Measurements from ENCODE around the gene PJVK.

The PJVK gene

DNA sequence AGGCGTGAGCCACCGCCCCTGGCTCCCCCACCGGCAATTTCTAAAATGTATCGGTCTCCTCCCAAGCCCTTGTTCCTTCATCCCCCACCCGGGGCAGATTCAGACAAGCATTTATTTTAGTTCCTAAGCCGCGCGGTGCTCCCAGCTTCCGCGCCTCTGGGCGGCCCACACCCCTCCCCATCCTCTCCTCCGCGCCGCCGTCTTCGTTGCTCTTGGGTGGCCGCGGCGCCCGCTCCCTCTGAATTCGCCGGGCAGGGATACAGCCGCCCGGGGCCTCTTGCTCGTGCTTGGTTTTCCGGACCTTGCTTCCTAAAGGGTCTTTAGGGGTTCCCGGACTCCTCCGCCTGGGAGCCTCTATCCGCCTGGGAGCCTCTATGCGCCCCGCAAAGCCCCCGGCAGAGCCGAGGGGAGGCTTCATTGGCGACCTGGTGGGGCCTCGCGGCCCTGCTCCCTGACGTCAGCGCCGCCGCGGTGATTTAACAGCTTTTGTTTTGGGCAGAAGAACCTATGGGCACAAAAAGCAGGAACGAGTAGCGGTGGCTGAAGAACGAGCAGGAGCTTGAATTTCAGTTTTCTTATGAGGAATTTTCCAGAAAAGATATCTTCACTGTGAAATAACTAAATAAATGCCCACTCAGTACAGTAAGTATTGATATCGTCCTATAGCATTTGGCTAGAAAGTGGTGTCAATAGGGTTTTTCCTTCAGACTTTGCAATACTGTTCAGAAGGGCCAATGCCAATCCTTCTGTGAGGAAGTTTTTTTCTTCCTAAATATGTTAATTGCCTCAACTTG lies 37.5 kb upstream of the PJVK start:
- no peaks in the 10 kb centered on the region for H3K79me2 ChIP-seq (ENCODE audit: low read length)
- no peaks in the 10 kb centered on the region for H4K20me1 ChIP-seq (ENCODE audit: insufficient read depth, low read length)
- no peaks in the 10 kb centered on the region for H3K27me3 ChIP-seq (replicated peaks; ENCODE audit: insufficient read depth, low read length)
- H2AFZ ChIP-seq (ENCODE audit: low read length), result peak overlapping the region; percentile 92
- DNase-seq, result peak; percentile 77
- H3F3A ChIP-seq (ENCODE audit: insufficient read depth, low read length), result peaks cover 7% of the 10 kb centered on the region; the same call in 1 of the 2 replicates
- peak overlapping the region; percentile 65 for H3K4me3 ChIP-seq (ENCODE audit: low read length)
- peak overlapping the region; percentile 48 for H3K4me2 ChIP-seq (ENCODE audit: low read depth, low read length)
- peak overlapping the region; percentile 80 for H3K27ac ChIP-seq (ENCODE audit: low read length)
- peaks cover 5% of the 10 kb centered on the region; the same call in 1 of the 2 replicates for H3K4me1 ChIP-seq (ENCODE audit: low read length)
- peak overlapping the region; percentile 88 for H3K9ac ChIP-seq (ENCODE audit: low read length)
- TF ChIP-seq EZH2 (optimal IDR thresholded peaks at IDR 0.05; ENCODE audit: low read depth, low read length), result no peak
- TF ChIP-seq, protein P1, sequence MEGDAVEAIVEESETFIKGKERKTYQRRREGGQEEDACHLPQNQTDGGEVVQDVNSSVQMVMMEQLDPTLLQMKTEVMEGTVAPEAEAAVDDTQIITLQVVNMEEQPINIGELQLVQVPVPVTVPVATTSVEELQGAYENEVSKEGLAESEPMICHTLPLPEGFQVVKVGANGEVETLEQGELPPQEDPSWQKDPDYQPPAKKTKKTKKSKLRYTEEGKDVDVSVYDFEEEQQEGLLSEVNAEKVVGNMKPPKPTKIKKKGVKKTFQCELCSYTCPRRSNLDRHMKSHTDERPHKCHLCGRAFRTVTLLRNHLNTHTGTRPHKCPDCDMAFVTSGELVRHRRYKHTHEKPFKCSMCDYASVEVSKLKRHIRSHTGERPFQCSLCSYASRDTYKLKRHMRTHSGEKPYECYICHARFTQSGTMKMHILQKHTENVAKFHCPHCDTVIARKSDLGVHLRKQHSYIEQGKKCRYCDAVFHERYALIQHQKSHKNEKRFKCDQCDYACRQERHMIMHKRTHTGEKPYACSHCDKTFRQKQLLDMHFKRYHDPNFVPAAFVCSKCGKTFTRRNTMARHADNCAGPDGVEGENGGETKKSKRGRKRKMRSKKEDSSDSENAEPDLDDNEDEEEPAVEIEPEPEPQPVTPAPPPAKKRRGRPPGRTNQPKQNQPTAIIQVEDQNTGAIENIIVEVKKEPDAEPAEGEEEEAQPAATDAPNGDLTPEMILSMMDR (IDR thresholded peaks at IDR 0.05; ENCODE audit: low read length), result no peak
- TF ChIP-seq EZH2phosphoT487 (IDR thresholded peaks at IDR 0.05; ENCODE audit: low read length), result no peak
- no peaks in the 10 kb centered on the region for H3K36me3 ChIP-seq (replicated peaks; ENCODE audit: insufficient read depth, low read length)
- H3K9me3 ChIP-seq (replicated peaks; ENCODE audit: insufficient read depth, low read length), result no peaks in the 10 kb centered on the region
- H3K9me2 ChIP-seq (replicated peaks; ENCODE audit: insufficient read depth, low read length), result no peaks in the 10 kb centered on the region

DNA sequence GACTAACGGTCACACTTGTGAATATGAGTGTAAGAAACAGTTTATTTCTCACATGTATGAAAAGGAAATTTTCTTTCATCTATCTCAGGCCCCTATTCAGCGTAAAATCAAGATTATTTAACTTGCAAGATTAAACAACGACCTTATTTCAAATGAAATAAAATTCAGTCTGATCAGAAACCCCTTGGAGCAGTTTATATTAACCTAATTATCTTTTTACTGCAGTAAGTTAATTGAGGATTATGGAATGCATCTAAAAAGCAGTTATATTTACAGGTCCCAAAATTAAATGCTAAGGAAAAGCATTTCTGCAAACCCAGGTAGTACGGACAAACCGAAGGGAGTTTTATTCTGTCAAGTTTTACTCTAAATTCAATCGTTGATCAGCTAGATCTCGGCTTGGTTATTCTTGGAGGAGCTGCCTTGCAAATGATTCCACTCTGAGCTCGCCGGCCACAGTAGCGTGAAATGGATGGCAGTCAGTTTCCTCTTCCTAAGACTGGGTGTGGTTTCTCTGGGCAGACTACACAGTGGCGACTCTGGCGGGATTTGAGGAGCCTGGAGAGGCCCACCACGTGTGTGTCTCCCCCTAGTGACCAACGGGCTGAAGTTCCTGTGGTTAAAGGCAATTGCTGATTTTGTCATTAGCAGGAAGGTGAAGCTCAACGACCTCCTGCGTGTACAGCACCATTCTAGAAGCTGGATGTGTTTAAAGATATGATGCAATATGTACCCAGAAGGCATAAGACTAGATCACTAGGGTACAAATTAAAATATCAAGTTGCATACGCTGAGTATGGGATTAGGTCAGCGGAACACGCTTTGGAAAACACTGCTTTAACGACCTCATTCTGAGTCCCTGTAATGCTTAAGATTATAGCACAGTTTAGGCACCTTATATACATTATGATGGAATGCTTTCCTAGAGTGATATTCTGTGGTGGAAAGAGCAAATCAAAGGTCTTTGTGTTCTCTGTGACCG lies 36.6 kb upstream of the PJVK start:
- H4K20me1 ChIP-seq (ENCODE audit: insufficient read depth, low read length), result no peaks in the 10 kb centered on the region
- no peaks in the 10 kb centered on the region for H3K36me3 ChIP-seq (replicated peaks; ENCODE audit: insufficient read depth, low read length)
- peak overlapping the region; percentile 48 for H3K4me2 ChIP-seq (ENCODE audit: low read depth, low read length)
- TF ChIP-seq EZH2phosphoT487 (IDR thresholded peaks at IDR 0.05; ENCODE audit: low read length) (no peak), EZH2 (optimal IDR thresholded peaks at IDR 0.05; ENCODE audit: low read depth, low read length) (no peak)
- TF ChIP-seq, protein P1 (IDR thresholded peaks at IDR 0.05; ENCODE audit: low read length), result peak; percentile 93
- peaks cover 7% of the 10 kb centered on the region; the same call in 1 of the 2 replicates for H3F3A ChIP-seq (ENCODE audit: insufficient read depth, low read length)
- DNase-seq, result peak; percentile 95
- H2AFZ ChIP-seq (ENCODE audit: low read length), result peak overlapping the region; percentile 92
- peaks cover 5% of the 10 kb centered on the region; the same call in 1 of the 2 replicates for H3K4me1 ChIP-seq (ENCODE audit: low read length)
- no peaks in the 10 kb centered on the region for H3K9me2 ChIP-seq (replicated peaks; ENCODE audit: insufficient read depth, low read length)
- H3K79me2 ChIP-seq (ENCODE audit: low read length), result no peaks in the 10 kb centered on the region
- H3K9ac ChIP-seq (ENCODE audit: low read length), result peak overlapping the region; percentile 88
- H3K27me3 ChIP-seq (replicated peaks; ENCODE audit: insufficient read depth, low read length), result no peaks in the 10 kb centered on the region
- peak overlapping the region; percentile 80 for H3K27ac ChIP-seq (ENCODE audit: low read length)
- H3K9me3 ChIP-seq (replicated peaks; ENCODE audit: insufficient read depth, low read length), result no peaks in the 10 kb centered on the region
- peak overlapping the region; percentile 65 for H3K4me3 ChIP-seq (ENCODE audit: low read length)

DNA sequence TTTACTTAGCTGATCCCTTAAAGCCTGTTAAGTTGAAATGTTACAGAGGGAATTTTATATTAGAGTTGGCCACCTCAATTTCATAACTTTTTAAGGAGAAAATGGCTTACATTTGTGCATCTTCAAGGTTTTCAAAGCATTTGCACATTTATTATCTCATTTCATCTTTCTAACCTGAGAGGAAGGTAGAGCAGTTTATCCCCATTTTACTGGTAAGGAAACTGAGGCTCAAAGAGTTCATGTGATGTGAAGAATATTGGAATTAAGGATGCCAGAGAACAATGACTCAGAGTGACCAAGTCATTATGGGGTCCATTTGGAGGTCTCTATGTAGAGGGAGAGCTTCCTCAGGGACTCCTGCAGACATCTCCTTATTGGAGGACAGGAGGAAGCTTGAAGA lies 35.2 kb upstream of the PJVK start:
- 0 out of 2 replicates have a peak, but pooled peaks cover 4% of the 10 kb centered on the region for H3K36me3 ChIP-seq (replicated peaks; ENCODE audit: insufficient read depth, low read length)
- H2AFZ ChIP-seq (ENCODE audit: low read length), result no peak overlapping the region
- DNase-seq, result no peak
- H3K9ac ChIP-seq (ENCODE audit: low read length), result no peak overlapping the region
- H3K4me1 ChIP-seq (ENCODE audit: low read length), result peaks cover 5% of the 10 kb centered on the region; the same call in 1 of the 2 replicates
- H3K9me2 ChIP-seq (replicated peaks; ENCODE audit: insufficient read depth, low read length), result no peaks in the 10 kb centered on the region
- no peaks in the 10 kb centered on the region for H4K20me1 ChIP-seq (ENCODE audit: insufficient read depth, low read length)
- no peaks in the 10 kb centered on the region for H3K9me3 ChIP-seq (replicated peaks; ENCODE audit: insufficient read depth, low read length)
- H3F3A ChIP-seq (ENCODE audit: insufficient read depth, low read length), result peaks cover 7% of the 10 kb centered on the region; the same call in 1 of the 2 replicates
- H3K4me3 ChIP-seq (ENCODE audit: low read length), result no peak overlapping the region
- H3K4me2 ChIP-seq (ENCODE audit: low read depth, low read length), result no peak overlapping the region
- TF ChIP-seq EZH2 (optimal IDR thresholded peaks at IDR 0.05; ENCODE audit: low read depth, low read length), result no peak
- TF ChIP-seq, protein P1 (IDR thresholded peaks at IDR 0.05; ENCODE audit: low read length), result no peak
- no peak for TF ChIP-seq EZH2phosphoT487 (IDR thresholded peaks at IDR 0.05; ENCODE audit: low read length)
- no peaks in the 10 kb centered on the region for H3K79me2 ChIP-seq (ENCODE audit: low read length)
- no peaks in the 10 kb centered on the region for H3K27me3 ChIP-seq (replicated peaks; ENCODE audit: insufficient read depth, low read length)
- H3K27ac ChIP-seq (ENCODE audit: low read length), result no peak overlapping the region
